Stimulated activated CD4-positive, alpha-beta T cell treated with anti-CD3 and anti-CD28 coated beads, Interleukin-2, amount 100 ng/mL, for 48 hours (primary cell): ENCODE results near the gene IGFLR1.
"Not testable (repeated sequence)": the region's sequence is repeated elsewhere in the genome, so short reads cannot be mapped to it uniquely, and the experiment has no call there.

ENCODE experiments used
- DNase-seq, 2 donors: peaks; one replicate each; pipeline ENCODE4 v3.0.0-alpha.2; 2020

IGFLR1 gene

DNA sequence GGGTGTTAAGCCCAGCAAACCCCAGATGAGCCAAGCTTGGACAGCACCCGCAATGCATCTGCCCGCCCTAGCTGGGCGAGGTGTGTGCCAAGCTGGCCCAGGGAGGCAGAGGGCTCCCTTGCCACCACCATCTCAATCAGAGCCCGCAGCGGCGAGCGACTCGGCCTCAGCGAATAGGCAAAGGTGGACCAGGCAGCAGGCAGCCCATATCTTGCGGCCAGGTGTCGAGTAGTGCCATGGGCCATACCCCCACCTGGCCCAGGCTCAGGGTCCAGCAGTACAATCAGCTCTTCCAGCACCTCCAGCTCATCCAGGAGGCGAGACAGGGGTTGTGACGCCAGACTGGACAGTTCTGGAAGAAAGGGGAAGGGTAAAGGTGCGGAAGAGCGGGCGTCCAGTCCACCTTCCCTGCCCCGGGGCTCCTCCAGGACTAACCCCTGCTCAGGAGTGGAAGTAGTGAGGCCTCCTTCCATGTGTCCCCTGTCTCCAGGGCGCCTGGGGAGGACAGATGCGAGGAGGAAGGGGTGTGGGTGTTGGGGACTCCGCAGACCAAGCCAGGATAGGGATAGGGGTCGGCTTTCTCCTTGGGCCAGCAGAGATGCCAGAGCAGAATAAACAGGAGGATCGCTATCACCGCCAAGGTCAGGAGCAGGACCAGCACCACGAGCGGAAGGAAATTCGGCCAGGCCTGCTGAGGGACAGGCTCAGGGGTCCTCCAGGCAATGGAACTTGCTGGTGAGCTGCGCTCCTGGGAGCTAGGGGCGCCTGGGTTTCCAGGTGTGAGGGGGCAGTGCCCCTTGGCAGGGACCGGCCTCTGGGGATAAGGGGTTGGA lies 2.8 kb downstream of the IGFLR1 start:
- no peak for DNase-seq

DNA sequence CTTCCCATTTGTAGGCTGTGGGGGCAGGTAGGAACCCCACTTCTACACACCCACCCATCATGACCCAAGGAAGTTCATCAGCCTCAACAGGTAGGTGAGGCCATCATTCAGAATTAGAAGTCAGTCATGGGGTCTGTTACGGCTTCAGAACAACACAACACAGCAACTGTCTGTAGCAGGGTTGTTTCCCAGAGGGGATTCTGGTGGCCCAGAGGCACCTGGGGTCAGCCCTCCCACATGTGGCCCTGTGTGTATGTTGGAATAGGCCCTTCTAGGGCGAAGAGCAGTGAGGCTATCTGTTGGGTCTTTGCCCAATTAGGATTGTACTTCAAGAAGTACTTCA lies 3.4 kb downstream of the IGFLR1 start:
- DNase-seq, result no peak

DNA sequence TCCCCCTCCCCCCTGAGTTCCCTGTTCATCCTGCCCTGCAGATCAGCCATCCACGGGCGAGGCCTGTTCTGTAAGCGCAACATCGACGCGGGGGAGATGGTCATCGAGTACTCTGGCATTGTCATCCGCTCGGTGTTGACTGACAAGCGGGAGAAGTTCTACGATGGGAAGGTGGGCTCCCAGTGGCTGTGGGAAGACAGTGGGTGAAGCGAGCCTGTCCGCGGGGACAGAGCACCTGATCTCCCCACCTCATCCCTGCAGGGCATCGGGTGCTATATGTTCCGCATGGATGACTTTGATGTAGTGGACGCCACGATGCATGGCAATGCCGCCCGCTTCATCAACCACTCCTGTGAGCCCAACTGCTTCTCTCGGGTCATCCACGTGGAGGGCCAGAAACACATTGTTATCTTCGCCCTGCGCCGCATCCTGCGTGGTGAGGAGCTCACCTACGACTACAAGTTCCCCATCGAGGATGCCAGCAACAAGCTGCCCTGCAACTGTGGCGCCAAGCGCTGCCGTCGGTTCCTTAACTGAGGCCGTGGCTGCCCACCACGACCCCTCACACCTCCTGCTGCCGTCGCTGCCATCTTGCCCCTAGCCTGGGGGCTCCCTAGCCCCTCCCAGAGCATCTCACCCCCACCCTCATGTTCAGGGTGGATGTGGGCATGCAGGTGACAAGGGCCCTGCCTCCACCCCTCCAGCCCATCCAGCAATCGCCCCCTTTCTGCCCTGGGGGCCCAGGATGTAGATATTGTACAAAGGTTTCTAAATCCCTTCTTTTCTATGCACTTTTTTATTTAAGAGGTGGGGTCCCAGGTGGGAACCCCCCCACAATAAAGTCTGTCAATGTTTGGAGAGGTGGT lies 4.0 kb downstream of the IGFLR1 start:
- DNase-seq, result no peak

DNA sequence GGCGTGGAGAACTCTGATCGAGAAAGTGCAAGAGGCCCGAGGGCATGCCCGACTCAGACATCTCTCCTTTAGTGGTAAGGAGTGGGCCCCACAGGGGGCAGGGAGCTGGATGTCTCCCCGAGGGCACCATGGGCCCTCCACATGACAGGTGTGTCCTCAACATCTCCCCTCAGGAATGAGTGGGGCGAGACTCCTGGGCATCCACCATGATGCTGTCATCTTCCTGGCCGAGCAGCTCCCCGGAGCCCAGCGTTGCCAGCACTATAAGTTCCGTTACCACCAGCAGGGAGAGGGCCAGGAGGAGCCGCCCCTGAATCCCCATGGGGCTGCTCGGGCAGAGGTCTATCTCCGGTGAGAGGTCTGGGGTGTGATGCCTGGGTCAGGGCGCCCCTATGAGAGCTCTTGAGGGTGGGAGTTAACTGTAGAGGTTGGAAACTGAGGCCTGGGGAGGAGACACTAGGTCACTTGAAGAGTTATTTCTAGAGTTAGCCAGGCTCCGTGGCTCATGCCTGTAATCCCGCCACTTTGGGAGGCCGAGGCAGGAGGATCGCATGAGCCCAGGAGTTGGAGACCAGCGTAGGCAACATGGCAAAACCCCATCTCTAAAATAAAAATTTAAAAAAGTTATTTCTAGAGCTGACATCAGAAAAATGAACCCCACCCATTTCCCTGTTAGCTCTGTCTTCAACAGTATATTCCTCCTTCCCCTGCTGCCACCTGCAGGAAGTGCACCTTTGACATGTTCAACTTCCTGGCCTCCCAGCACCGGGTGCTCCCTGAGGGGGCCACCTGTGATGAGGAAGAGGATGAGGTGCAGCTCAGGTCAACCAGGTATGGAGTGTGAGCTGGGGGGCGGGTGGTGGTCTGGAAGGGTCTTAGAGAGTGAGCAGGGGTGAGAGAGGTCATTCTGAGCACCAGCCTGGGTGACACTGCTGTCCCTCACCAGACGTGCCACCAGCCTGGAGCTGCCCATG lies 5.1 kb downstream of the IGFLR1 start:
- DNase-seq, result no peak

DNA sequence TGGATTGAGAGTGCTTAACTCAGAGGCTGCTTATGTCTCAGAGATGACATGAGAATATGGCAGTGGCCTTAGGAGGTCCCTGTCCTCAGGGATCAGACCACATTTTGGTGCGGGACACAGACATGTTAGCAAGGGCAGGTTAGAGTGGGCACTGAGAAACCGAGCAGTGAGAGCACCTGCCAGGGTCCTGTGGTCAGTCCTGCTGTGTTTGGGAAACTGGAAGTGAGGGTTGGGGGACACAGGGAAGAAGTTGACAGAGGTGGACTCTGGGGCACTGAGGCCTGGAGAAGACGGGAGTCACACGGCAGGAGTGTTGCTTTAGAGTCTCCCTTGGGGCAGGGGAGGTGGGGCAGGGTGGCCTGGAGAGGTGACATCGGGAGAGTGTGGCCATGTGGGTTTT lies 7.4 kb downstream of the IGFLR1 start:
- DNase-seq, result no peak

DNA sequence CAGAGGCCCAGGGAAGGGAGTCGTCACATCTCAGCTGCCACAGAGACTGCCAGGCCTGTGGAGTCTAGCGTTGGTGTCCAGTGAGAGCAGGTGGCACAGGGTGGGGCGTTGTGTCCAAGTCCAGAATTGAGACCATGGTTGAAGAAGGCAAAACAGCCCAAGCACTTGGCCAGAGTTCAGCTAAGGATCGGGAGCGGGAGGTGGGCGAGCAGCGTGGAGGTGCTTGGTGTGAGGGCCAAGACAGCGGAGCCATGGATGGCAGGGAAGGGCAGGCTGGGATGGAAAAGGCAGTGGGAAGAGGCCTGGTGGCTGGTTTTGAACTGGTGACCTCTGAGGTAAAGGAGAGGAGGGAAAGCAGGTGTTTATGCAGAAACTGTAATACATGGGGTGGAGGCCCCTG lies 8.0 kb downstream of the IGFLR1 start:
- DNase-seq, result no peak

DNA sequence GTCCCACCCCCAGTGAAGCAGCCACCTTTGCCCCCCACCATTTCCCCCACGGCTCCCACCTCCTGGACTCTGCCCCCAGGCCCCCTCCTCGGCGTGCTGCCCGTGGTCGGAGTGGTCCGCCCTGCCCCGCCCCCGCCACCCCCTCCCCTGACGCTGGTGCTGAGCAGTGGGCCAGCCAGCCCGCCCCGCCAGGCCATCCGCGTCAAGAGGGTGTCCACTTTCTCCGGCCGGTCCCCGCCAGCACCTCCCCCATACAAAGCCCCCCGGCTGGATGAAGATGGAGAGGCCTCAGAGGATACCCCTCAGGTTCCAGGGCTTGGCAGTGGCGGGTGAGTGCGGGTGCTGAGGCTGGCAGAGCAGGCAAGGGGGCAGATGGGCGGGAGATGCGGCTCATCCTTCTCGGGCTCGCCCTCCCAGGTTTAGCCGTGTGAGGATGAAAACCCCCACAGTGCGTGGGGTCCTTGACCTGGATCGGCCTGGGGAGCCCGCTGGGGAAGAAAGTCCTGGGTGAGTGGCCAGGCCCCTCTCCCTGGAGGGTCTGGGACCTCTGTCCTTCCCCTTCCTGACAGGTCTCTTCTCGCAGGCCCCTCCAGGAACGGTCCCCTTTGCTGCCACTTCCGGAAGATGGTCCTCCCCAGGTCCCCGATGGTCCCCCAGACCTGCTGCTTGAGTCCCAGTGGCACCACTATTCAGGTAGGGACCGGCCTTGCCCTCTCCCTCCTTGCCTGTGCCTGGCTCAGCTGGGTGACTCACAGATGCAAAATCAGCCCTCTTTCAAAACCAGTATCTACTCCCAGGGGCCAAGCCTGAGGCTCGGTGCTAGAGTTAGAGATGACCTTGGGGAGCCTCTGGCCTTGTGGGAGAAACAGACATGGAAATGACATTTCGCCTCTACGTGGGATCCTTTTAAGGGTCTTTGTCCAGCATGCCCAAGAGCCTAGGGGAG lies 8.8 kb downstream of the IGFLR1 start:
- DNase-seq, result no peak

DNA sequence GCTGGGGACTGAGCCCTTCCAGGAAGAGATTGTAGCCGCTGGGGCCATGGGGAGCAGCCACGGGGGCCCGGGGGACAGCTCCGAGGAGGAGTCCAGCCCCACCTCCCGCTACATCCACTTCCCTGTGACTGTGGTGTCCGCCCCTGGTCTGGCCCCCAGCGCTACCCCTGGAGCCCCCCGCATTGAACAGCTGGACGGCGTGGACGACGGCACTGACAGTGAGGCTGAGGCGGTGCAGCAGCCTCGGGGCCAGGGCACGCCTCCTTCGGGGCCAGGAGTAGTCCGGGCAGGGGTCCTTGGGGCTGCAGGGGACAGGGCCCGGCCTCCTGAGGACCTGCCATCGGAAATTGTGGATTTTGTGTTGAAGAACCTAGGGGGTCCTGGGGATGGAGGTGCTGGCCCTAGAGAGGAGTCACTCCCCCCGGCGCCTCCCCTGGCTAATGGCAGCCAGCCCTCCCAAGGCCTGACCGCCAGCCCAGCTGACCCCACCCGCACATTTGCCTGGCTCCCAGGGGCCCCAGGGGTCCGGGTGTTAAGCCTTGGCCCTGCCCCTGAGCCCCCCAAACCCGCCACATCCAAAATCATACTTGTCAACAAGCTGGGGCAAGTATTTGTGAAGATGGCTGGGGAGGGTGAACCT lies 9.6 kb downstream of the IGFLR1 start:
- DNase-seq, result no peak

DNA sequence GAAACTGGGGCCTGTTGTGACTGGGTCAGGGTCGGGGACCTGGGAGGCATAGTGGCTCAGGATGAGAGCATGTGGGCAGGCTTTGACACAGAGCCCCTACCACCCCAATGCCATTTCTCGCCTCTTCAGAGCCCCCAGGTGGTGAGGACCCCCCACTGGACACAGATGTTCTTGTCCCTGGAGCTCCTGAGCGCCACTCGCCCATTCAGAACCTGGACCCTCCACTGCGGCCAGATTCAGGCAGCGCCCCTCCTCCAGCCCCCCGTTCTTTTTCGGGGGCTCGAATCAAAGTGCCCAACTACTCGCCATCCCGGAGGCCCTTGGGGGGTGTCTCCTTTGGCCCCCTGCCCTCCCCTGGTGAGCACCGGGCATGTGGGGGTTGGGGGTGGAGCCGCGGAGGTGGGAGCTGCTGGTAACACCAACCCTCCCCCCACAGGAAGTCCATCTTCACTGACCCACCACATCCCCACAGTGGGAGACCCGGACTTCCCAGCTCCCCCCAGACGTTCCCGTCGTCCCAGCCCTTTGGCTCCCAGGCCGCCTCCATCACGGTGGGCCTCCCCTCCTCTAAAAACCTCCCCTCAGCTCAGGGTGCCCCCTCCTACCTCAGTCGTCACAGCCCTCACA lies 10.4 kb downstream of the IGFLR1 start:
- DNase-seq, result no peak

DNA sequence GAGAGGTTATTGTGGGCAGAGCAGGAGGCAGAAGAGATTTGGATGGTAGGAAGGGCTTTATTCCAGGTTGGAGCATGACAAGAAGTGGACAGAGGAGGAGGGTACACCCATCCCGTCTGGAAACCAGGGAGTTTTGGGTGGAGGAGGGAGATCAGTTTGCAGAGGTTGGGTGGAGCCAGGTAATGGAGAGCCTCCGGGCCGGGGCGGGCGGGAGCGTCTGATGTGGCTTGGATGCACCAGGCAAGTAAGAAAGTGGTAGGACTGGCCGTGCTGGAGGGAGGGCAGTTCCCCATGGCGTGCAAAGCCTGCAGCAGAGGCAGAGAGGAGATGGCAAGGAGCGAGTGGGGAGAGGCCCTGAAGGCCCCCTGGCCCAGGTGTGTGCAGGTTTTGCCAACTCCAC lies 10.9 kb downstream of the IGFLR1 start:
- DNase-seq, result no peak

DNA sequence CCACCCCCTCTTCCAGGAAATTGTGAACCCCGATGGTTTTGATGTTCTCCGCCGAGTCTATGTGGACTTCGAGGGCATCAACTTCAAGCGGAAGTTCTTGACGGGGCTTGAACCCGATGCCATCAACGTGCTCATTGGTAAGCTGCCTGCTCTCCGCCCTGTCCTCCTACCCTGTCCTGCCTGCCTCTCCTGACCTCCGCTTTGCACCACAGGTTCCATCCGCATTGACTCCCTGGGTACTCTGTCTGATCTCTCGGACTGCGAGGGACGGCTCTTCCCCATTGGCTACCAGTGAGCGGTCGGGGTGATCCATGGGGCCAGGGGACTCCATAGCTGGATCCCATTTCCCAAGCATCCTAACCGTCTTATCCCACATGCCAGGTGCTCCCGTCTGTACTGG lies 11.9 kb downstream of the IGFLR1 start:
- no peak for DNase-seq

DNA sequence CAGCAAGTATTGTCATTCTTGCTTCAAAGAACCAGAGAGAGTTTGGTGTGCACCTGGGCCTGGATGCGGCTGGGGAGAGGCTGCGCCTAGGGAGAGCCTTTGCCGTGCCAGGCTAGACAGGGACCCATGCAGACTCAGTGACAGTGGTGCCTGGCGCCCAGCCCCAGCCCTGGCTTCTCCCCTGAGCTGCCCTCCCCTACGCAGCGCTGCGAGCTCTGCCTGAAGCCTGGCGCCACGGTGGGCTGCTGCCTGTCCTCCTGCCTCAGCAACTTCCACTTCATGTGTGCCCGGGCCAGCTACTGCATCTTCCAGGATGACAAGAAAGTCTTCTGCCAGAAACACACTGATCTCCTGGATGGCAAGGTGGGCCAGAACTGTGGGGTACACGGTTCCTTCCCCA lies 12.5 kb downstream of the IGFLR1 start:
- DNase-seq, result no peak

DNA sequence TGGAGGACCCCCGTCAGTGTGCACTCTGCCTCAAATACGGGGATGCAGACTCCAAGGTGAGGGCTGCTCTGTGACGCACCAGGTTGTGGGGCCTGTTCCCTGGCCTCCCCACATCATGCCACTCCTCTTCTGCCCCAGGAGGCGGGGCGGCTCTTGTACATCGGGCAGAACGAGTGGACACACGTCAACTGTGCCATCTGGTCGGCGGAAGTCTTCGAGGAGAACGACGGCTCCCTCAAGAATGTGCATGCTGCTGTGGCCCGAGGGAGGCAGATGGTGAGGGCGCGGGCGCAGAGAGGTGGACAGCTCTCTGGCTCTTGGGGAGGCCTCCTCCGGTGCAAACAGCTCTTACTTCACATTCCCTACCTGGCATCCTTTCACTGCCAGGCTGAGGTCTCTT lies 13.2 kb downstream of the IGFLR1 start:
- no peak for DNase-seq

DNA sequence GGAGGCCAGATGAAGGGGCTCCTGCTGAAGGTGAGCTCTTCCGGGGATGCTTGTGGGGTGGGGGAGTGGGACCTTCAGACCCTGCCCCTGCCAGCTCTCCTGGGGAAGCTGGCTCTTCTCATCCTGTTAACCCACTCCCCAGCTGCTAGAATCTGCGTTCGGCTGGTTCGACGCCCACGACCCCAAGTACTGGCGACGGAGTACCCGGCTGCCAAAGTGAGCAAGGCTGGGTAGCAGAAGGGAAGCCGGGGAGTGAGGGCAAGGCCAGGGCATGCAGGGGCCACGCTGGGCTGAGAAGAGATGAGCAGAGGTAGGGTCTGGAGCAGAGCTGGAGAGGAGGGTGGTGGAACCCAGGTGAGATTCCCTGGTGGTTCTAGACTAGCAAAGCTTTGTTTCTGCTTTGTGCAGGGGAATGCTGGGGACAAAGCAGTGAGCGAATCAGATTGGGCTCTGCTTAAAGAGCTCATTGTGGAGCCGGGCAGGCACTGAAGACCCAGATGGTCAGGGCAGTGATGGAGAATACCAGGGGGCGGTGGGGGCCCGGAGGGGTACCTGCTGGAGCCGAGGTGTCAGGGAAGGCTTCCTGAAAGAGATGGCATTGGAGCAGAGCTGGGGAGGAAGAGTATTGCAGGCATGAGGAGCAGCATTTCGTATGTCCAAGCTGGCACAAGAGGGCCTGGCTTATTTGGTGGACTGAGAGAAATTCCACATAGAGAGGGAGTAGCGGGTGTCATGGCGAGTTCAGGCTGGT lies 14.1 kb downstream of the IGFLR1 start:
- DNase-seq, result no peak

DNA sequence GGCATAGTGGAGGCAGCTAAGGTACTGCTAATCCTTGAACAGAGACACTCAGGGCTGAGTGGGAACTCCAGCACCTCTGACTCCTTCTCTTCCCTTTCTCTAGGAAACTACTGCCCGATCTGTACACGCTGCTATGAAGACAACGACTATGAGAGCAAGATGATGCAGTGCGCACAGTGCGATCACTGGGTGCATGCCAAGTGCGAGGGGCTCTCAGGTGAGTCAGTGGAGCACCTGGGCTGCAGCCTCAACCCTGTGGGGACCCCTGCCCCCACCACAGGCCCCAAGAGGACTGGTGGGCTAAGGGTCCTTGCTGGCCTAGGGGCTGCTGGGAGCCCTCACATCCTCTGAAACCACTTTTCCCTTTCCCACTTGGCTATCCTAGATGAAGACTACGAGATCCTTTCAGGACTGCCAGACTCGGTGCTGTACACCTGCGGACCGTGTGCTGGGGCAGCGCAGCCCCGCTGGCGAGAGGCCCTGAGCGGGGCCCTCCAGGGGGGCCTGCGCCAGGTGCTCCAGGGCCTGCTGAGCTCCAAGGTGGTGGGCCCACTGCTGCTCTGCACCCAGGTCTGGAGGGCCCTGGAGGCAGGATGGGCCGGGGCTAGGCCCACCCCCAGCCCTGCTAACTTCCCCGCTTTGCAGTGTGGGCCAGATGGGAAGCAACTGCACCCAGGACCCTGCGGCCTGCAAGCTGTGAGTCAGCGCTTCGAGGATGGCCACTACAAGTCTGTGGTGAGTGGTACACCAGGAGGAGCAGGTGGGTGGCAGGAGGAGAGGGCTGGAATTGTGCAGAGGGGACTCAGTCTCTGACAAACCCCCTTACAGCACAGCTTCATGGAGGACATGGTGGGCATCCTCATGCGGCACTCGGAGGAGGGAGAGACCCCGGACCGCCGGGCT lies 14.9 kb downstream of the IGFLR1 start:
- no peak for DNase-seq

DNA sequence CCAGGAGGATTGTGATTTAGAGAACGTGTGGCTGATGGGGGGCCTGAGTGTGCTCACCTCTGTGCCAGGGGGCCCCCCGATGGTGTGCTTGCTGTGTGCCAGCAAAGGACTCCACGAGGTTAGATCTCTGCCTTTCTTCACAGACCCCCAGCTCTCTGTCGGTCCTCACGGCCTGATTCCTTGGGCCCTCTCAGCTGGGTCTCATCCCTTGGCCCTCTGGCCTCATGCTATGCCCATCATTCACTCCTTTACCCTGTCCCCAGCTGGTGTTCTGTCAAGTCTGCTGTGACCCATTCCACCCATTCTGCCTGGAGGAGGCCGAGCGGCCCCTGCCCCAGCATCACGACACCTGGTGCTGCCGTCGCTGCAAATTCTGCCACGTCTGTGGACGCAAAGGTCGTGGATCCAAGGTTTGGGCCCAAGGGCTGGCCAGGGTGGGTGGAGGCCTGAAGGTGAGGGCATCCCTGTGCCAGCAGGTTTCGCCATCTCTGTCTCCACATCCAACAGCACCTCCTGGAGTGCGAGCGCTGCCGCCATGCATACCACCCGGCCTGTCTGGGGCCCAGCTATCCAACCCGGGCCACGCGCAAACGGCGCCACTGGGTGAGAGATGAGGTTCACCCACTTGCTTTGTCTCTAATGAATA lies 16.9 kb downstream of the IGFLR1 start:
- no peak for DNase-seq

DNA sequence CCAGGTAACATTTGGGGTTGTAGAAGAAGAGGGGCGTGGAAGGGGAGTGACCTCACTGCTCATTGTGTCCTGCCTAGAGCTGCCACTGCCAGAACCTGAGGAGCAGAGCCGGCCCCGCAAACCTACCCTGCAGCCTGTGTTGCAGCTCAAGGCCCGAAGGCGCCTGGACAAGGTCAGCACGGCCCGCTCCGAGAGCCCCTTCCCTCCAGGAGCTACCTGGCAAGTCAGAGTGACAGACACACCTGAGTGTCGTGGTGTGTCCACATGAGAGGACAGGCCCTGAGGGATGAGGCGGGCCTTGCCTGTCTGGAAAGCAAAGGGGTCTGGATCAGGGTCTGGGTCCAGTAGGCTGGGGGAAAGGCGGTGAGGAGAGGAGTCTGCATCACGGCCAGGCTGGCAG lies 17.7 kb downstream of the IGFLR1 start:
- DNase-seq, result no peak

DNA sequence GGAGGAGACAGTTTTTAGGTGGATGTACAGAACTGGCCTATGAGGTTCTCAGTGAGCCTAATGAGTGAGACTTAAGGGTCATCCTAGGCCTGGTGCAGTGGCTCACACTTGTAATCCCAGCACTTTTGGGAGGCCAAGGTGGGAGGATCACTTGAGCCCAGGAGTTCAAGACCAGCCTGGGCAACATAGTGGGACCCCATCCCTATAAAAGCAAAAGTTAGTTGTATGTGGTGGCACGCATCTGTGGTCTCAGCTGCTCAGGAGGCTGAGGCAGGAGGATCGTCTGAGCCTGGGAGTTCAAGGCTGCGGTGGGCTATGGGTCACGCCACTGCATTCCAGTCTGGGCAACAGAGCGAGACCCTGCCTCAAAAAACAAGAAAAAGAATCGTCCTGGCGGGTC lies 18.1 kb downstream of the IGFLR1 start:
- not testable (repeated sequence) for DNase-seq

DNA sequence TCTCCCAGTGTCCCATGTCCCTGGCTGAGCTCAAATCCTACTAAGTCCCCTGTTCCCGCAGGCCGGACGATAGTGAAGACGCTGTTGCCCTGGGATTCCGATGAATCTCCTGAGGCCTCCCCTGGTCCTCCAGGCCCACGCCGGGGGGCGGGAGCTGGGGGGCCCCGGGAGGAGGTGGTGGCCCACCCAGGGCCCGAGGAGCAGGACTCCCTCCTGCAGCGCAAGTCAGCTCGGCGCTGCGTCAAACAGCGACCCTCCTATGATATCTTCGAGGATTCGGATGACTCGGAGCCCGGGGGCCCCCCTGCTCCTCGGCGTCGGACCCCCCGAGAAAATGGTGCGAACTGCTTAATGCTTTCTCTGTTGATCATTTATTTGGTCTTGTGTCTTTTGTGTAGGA lies 18.6 kb downstream of the IGFLR1 start:
- DNase-seq, result no peak
